Smooth muscle cell of bladder (primary cell): ENCODE results near the gene RBPJL. TPM values are rescaled to one million over a fixed set of nuclear protein-coding genes. Genes with fewer than 3 reads are reported as not detected.

Experiments used
- total RNA-seq: library from RNA; depleted of rRNA; stranded (reverse); fragments of >200 nt; gene quantifications from 2 replicates; pipeline ENCODE4 v1.2.3, GENCODE V29; 2014

Gene RBPJL, protein sequence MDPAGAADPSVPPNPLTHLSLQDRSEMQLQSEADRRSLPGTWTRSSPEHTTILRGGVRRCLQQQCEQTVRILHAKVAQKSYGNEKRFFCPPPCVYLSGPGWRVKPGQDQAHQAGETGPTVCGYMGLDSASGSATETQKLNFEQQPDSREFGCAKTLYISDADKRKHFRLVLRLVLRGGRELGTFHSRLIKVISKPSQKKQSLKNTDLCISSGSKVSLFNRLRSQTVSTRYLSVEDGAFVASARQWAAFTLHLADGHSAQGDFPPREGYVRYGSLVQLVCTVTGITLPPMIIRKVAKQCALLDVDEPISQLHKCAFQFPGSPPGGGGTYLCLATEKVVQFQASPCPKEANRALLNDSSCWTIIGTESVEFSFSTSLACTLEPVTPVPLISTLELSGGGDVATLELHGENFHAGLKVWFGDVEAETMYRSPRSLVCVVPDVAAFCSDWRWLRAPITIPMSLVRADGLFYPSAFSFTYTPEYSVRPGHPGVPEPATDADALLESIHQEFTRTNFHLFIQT
- not detected in 2 replicates for total RNA-seq

DNA sequence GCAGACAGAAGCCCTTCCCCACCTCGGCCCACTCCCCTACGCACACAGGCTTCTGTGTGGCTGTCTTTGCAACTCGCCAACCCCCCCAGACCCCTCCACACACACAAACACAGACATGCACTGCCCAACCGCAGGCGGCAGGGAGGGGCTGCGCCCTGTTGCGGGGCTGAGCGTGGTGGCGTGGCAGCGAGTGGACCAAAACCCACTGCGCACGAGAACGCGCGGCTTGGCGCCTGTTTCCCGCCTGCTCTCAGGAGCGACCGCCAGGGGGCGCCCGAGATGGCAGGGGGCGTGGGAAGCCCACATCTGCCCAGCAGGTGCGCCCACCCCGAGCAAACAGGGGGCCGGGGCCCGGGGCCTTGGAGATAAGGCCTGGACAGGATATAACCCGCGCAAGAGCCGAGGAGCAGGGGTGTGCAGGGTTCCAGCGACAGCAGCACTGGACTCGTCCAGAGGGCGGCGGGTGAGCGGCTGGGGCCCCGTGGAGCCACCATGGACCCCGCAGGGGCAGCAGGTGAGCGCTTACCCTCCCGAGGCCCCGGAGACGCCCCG is at the start of gene RBPJL:
Gene RBPJL, plus strand, starts transcription at position 410 of the 552 bp plus-strand sequence. Its CDS starts 83 bp downstream, at position 493.

DNA sequence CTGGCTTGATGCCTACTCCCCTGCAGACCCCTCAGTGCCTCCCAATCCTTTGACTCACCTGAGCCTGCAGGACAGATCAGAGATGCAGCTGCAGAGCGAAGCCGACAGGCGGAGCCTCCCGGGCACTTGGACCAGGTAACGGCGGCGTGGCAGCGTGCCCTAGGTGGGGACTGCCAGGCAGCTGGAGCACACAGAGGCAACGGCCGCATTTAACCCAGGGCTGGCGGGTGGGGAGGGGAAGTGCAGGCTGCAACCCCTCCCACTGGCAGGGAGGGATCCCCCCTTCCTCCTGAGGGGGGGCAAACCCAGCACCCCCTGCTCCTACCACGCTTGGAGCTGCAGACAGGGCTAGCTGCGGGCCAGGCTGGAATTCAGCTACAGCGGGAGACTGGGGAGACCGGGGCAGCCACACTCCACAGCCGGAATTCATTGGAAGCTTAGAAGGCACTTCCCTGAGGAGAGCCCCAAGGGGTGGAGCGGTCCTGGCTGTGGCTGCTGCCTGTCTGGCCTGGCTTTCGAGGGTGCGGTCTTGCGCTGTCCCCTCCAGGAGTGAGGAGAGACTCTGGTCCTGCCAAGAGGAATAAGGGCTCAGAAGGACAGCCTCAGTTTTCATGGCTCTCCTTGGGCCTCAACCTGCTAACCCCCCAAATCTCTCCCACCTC is 1.6 kb downstream of the RBPJL start, which contains the start of gene MATN4:
Gene MATN4, minus strand, starts transcription at position 183 of the 662 bp plus-strand sequence. CDS start 2,717 bp downstream, outside the sequence.

DNA sequence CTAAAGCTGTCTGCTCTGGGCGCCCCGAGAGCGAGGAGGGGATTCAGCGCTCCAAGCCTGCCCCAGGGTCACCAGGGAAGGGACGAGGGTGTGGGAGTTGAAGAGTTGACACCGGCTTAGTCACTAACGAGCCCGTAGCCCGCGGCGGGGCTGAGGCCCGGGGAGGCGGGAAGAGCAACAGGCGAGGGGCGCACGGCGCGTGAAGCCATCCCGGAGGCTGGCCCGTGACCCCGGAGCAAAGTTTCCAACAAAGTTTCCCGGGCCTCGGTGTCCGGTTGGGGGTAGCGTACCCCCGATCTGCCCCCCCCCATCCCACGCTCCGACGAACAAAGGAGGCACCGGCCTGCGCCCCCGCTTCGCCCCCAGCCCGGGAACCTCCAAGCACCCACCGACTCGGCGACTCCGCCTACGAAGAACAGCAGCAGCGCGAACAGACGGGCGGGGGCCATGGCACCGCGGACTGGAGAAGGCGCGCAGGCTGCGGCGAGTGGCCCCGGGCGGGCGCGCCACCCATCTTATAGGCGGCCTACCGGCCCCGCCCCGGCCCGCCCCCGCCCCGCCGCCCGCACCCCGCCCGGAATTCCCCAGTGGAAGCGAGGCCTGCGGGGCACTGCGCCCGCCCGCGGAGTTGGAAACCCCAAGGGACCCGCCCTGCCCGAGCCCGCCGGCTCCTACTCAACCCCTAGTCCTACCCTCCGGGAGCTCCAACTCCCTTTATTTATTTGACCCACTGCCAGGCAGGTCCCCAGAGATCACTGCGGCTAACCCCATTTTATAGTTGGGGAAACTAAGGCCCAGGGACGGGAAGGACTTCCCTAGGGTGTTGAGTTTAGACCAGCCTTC is 41.5 kb downstream of the RBPJL start, which contains the start of gene SDC4:
Gene SDC4, minus strand, starts transcription at position 489 of the 843 bp plus-strand sequence. Its CDS starts 40 bp downstream, at position 449.

DNA sequence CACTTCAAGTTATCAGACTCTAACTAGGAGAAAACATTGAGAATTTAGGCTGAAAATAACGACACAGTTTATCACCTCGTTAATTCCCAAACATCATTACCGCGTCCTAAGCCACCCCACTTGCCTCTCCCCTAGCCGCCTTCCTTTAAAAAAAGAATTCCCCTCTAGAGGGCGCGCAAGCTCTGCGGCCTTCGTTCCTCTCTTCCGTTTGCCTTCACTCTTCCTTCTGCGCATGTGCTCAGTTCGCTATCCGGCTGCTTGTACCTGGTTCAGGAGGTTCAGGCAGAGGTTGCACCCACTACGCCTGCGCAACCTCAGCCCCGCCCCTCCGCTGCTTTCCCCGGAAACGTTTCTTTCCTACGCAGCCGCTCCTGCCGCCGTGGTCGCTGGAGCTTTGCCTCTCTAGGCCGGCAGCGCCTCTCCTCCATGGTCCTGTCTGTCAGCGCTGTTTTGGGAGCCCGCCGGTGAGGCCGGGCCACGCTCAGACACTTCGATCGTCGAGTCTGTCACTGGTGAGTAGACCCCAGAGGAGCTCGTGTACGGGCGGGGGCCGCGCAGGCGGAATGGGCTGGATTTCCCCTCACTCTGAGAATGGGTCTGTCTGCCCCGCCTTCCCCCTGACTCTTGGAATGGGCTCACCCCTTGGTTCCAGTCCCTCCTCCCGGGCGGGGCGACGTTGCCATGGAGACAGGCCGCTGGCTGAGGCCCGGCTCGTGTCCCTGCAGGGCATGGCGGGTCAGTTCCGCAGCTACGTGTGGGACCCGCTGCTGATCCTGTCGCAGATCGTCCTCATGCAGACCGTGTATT is 56.4 kb downstream of the RBPJL start, which contains the start of gene SYS1:
Gene SYS1, plus strand, starts transcription at position 353 of the 807 bp plus-strand sequence. Its CDS starts 376 bp downstream, at position 729.

Other genes starting within 250 kb of the RBPJL start
- 0.14 and 0.65 TPM in 2 replicates for gene KCNS1, start 205.7 kb upstream of the RBPJL start, total RNA-seq
- not detected in 2 replicates for gene WFDC5, start 191.7 kb upstream of the RBPJL start, total RNA-seq
- gene WFDC12, start 182.4 kb upstream of the RBPJL start, total RNA-seq: not detected in 2 replicates
- not detected in 2 replicates for gene PI3, start 131.9 kb upstream of the RBPJL start, total RNA-seq
- gene SEMG1, start 99.8 kb upstream of the RBPJL start, total RNA-seq: not detected in 2 replicates
- gene SEMG2, start 85.5 kb upstream of the RBPJL start, total RNA-seq: not detected in 2 replicates
- gene SLPI, start 52.3 kb upstream of the RBPJL start, total RNA-seq: 2.3 and 2.6 TPM in 2 replicates
- gene MATN4, start 1.5 kb downstream of the RBPJL start, total RNA-seq: not detected in 2 replicates
- 98.4 and 102 TPM in 2 replicates for gene SDC4, start 41.6 kb downstream of the RBPJL start, total RNA-seq
- 18.6 and 28.5 TPM in 2 replicates for gene SYS1, start 56.3 kb downstream of the RBPJL start, total RNA-seq
- gene TP53TG5, start 71.5 kb downstream of the RBPJL start, total RNA-seq: under 0.01 TPM in 1 of 2 replicates, not detected in the other
- gene DBNDD2, start 101.4 kb downstream of the RBPJL start, total RNA-seq: 0.71 and 1.1 TPM in 2 replicates
- gene PIGT, start 109.3 kb downstream of the RBPJL start, total RNA-seq: 21.6 and 23.3 TPM in 2 replicates
- gene WFDC2, start 162.9 kb downstream of the RBPJL start, total RNA-seq: not detected in 2 replicates
- not detected in 2 replicates for gene SPINT3, start 208.8 kb downstream of the RBPJL start, total RNA-seq
- not detected in 2 replicates for gene WFDC6, start 232.6 kb downstream of the RBPJL start, total RNA-seq
- not detected in 2 replicates for gene EPPIN, start 240.6 kb downstream of the RBPJL start, total RNA-seq